ENCODE measurements around the gene R3HDM2.

The R3HDM2 gene

GRCh38 chr12:57462251-57462911 is 31.5 kb upstream of the R3HDM2 start:
- DNase-seq: peak; percentile 93
- H3K9me3 ChIP-seq (ENCODE audit: control insufficient read depth, low read length): no peaks in the 10 kb centered on the region
- no peak overlapping the region for H4K8ac ChIP-seq (ENCODE audit: low read length)
- peak overlapping the region; percentile 23 for H2AFZ ChIP-seq (ENCODE audit: low read depth, low read length)
- no peak overlapping the region for H3K4ac ChIP-seq (ENCODE audit: low read depth in 1 of 2, low read length in 2 of 2)
- H3K9ac ChIP-seq (ENCODE audit: low read length): peak overlapping the region; percentile 55
- no peak overlapping the region for H3K23ac ChIP-seq (ENCODE audit: low read length in 2 of 2)
- H2AK5ac ChIP-seq (ENCODE audit: low read length, severe bottlenecking): no peak overlapping the region
- peak overlapping the region; percentile 57 for H2BK15ac ChIP-seq (ENCODE audit: low read depth, poor library complexity, severe bottlenecking)
- no peaks in the 10 kb centered on the region for H3K36me3 ChIP-seq (ENCODE audit: control insufficient read depth in 1 of 2, insufficient read depth in 2 of 2, low read depth in 1 of 2, low read length in 2 of 2)
- H3K27me3 ChIP-seq (ENCODE audit: control insufficient read depth in 1 of 2, insufficient read depth in 1 of 2, low read length in 2 of 2): peaks cover 24 to 51% of the 10 kb centered on the region in 2 experiments
- peak overlapping the region; percentile 74 for H3K27ac ChIP-seq (ENCODE audit: low read length, poor library complexity, severe bottlenecking)
- peak overlapping the region; percentile 99 for H3K4me2 ChIP-seq (ENCODE audit: low read length, poor library complexity, severe bottlenecking)
- WGBS: under 1% methylated on average over 24 of the region's 28 CpGs
- no peak overlapping the region for H2BK5ac ChIP-seq (ENCODE audit: low read depth, low read length, poor library complexity, severe bottlenecking)
- peak overlapping the region in 1 of 2 experiments; percentile 12 for H2BK12ac ChIP-seq (ENCODE audit: low read length in 2 of 2)
- no peak overlapping the region for H3K14ac ChIP-seq (ENCODE audit: low read length in 2 of 2)
- H3K4me1 ChIP-seq (ENCODE audit: control insufficient read depth, insufficient read depth, low read depth, low read length): peaks cover 12% of the 10 kb centered on the region
- no peak overlapping the region for H4K91ac ChIP-seq (ENCODE audit: low read length)
- H2BK120ac ChIP-seq (ENCODE audit: low read depth, low read length): no peak overlapping the region
- H3K18ac ChIP-seq (ENCODE audit: low read depth in 1 of 2, low read length in 2 of 2): peak overlapping the region; percentile 29 to 97
- H3K4me3 ChIP-seq (ENCODE audit: insufficient read depth in 1 of 2, low read depth in 1 of 2, low read length in 2 of 2): peak overlapping the region; percentile 68 to 82
- peaks cover 2% of the 10 kb centered on the region for H3K79me1 ChIP-seq (replicated peaks; ENCODE audit: low read length, poor library complexity, severe bottlenecking)

- H2BK5ac ChIP-seq (ENCODE audit: low read depth, low read length, poor library complexity, severe bottlenecking): no peak overlapping the region
- no peak overlapping the region for H4K91ac ChIP-seq (ENCODE audit: low read length)
- peak overlapping the region; percentile 19 for H2BK15ac ChIP-seq (ENCODE audit: low read depth, poor library complexity, severe bottlenecking)
- peak overlapping the region; percentile 99 for H3K4me2 ChIP-seq (ENCODE audit: low read length, poor library complexity, severe bottlenecking)
- no peak overlapping the region for H3K27ac ChIP-seq (ENCODE audit: low read length, poor library complexity, severe bottlenecking)
- H3K9ac ChIP-seq (ENCODE audit: low read length): peak overlapping the region; percentile 55
- H3K14ac ChIP-seq (ENCODE audit: low read length in 2 of 2): no peak overlapping the region
- peaks cover 19 to 46% of the 10 kb centered on the region in 2 experiments for H3K27me3 ChIP-seq (ENCODE audit: control insufficient read depth in 1 of 2, insufficient read depth in 1 of 2, low read length in 2 of 2)
- H3K4me1 ChIP-seq (ENCODE audit: control insufficient read depth, insufficient read depth, low read depth, low read length): peaks cover 12% of the 10 kb centered on the region
- H2BK12ac ChIP-seq (ENCODE audit: low read length in 2 of 2): peak overlapping the region; percentile 53 to 80
- WGBS: 0% methylated on average over 6 of the region's 9 CpGs
- H2AFZ ChIP-seq (ENCODE audit: low read depth, low read length): peak overlapping the region; percentile 23
- peak overlapping the region; percentile 75 for H4K8ac ChIP-seq (ENCODE audit: low read length)
- H2AK5ac ChIP-seq (ENCODE audit: low read length, severe bottlenecking): peak overlapping the region; percentile 26
- H3K9me3 ChIP-seq (ENCODE audit: control insufficient read depth, low read length): no peaks in the 10 kb centered on the region
- peak overlapping the region; percentile 68 to 82 for H3K4me3 ChIP-seq (ENCODE audit: insufficient read depth in 1 of 2, low read depth in 1 of 2, low read length in 2 of 2)
- no peak overlapping the region for H3K4ac ChIP-seq (ENCODE audit: low read depth in 1 of 2, low read length in 2 of 2)
- H3K79me1 ChIP-seq (replicated peaks; ENCODE audit: low read length, poor library complexity, severe bottlenecking): peaks cover 2% of the 10 kb centered on the region
- peak overlapping the region; percentile 65 to 97 for H3K18ac ChIP-seq (ENCODE audit: low read depth in 1 of 2, low read length in 2 of 2)
- no peak overlapping the region for H2BK120ac ChIP-seq (ENCODE audit: low read depth, low read length)
- H3K23ac ChIP-seq (ENCODE audit: low read length in 2 of 2): peak overlapping the region in 1 of 2 experiments; percentile 66
- DNase-seq: no peak
- H3K36me3 ChIP-seq (ENCODE audit: control insufficient read depth in 1 of 2, insufficient read depth in 2 of 2, low read depth in 1 of 2, low read length in 2 of 2): no peaks in the 10 kb centered on the region
Measured at GRCh38 chr12:57461917-57462250, 31.0 kb upstream of the R3HDM2 start.

GRCh38 chr12:57461276-57461916 is 30.6 kb upstream of the R3HDM2 start:
- no peak overlapping the region for H2AK5ac ChIP-seq (ENCODE audit: low read length, severe bottlenecking)
- H3K4me3 ChIP-seq (ENCODE audit: insufficient read depth in 1 of 2, low read depth in 1 of 2, low read length in 2 of 2): peak overlapping the region; percentile 68 to 82
- H2BK5ac ChIP-seq (ENCODE audit: low read depth, low read length, poor library complexity, severe bottlenecking): no peak overlapping the region
- no peak overlapping the region for H3K27ac ChIP-seq (ENCODE audit: low read length, poor library complexity, severe bottlenecking)
- H4K91ac ChIP-seq (ENCODE audit: low read length): no peak overlapping the region
- H3K79me1 ChIP-seq (replicated peaks; ENCODE audit: low read length, poor library complexity, severe bottlenecking): peaks cover 2% of the 10 kb centered on the region
- H2BK12ac ChIP-seq (ENCODE audit: low read length in 2 of 2): no peak overlapping the region
- no peak overlapping the region for H3K23ac ChIP-seq (ENCODE audit: low read length in 2 of 2)
- peak overlapping the region; percentile 59 for H3K9ac ChIP-seq (ENCODE audit: low read length)
- no peaks in the 10 kb centered on the region for H3K9me3 ChIP-seq (ENCODE audit: control insufficient read depth, low read length)
- H2BK15ac ChIP-seq (ENCODE audit: low read depth, poor library complexity, severe bottlenecking): no peak overlapping the region
- H4K8ac ChIP-seq (ENCODE audit: low read length): no peak overlapping the region
- WGBS: 0% methylated on average over 6 of the region's 32 CpGs
- H2AFZ ChIP-seq (ENCODE audit: low read depth, low read length): no peak overlapping the region
- H3K27me3 ChIP-seq (ENCODE audit: control insufficient read depth in 1 of 2, insufficient read depth in 1 of 2, low read length in 2 of 2): peaks cover 17 to 46% of the 10 kb centered on the region in 2 experiments
- H3K4me2 ChIP-seq (ENCODE audit: low read length, poor library complexity, severe bottlenecking): peak overlapping the region; percentile 99
- peak overlapping the region; percentile 65 to 97 for H3K18ac ChIP-seq (ENCODE audit: low read depth in 1 of 2, low read length in 2 of 2)
- H3K4ac ChIP-seq (ENCODE audit: low read depth in 1 of 2, low read length in 2 of 2): no peak overlapping the region
- peaks cover 12% of the 10 kb centered on the region for H3K4me1 ChIP-seq (ENCODE audit: control insufficient read depth, insufficient read depth, low read depth, low read length)
- no peaks in the 10 kb centered on the region for H3K36me3 ChIP-seq (ENCODE audit: control insufficient read depth in 1 of 2, insufficient read depth in 2 of 2, low read depth in 1 of 2, low read length in 2 of 2)
- no peak overlapping the region for H3K14ac ChIP-seq (ENCODE audit: low read length in 2 of 2)
- peak; percentile 72 for DNase-seq
- H2BK120ac ChIP-seq (ENCODE audit: low read depth, low read length): no peak overlapping the region

GRCh38 chr12:57460841-57461275 is 30.0 kb upstream of the R3HDM2 start:
- H3K23ac ChIP-seq (ENCODE audit: low read length in 2 of 2): peak overlapping the region in 1 of 2 experiments; percentile 42
- WGBS: 0% methylated on average over 10 of the region's 19 CpGs
- H3K18ac ChIP-seq (ENCODE audit: low read depth in 1 of 2, low read length in 2 of 2): peak overlapping the region in 1 of 2 experiments; percentile 34

More at GRCh38 chr12:57460841-57461275, 30.0 kb upstream of the R3HDM2 start:
- H2BK15ac ChIP-seq (ENCODE audit: low read depth, poor library complexity, severe bottlenecking): no peak overlapping the region
- H3K4me3 ChIP-seq (ENCODE audit: insufficient read depth in 1 of 2, low read depth in 1 of 2, low read length in 2 of 2): peak overlapping the region in 1 of 2 experiments; percentile 42
- no peak overlapping the region for H4K91ac ChIP-seq (ENCODE audit: low read length)
- H3K27me3 ChIP-seq (ENCODE audit: control insufficient read depth in 1 of 2, insufficient read depth in 1 of 2, low read length in 2 of 2): peaks cover 14 to 42% of the 10 kb centered on the region in 2 experiments
- no peak overlapping the region for H2BK120ac ChIP-seq (ENCODE audit: low read depth, low read length)
- H2BK5ac ChIP-seq (ENCODE audit: low read depth, low read length, poor library complexity, severe bottlenecking): no peak overlapping the region
- DNase-seq: no peak
- H3K4ac ChIP-seq (ENCODE audit: low read depth in 1 of 2, low read length in 2 of 2): no peak overlapping the region
- peaks cover 14% of the 10 kb centered on the region for H3K4me1 ChIP-seq (ENCODE audit: control insufficient read depth, insufficient read depth, low read depth, low read length)
- H3K36me3 ChIP-seq (ENCODE audit: control insufficient read depth in 1 of 2, insufficient read depth in 2 of 2, low read depth in 1 of 2, low read length in 2 of 2): no peaks in the 10 kb centered on the region
- H3K9me3 ChIP-seq (ENCODE audit: control insufficient read depth, low read length): no peaks in the 10 kb centered on the region
- no peak overlapping the region for H3K27ac ChIP-seq (ENCODE audit: low read length, poor library complexity, severe bottlenecking)
- peak overlapping the region in 1 of 2 experiments; percentile 39 for H2BK12ac ChIP-seq (ENCODE audit: low read length in 2 of 2)
- peaks cover 2% of the 10 kb centered on the region for H3K79me1 ChIP-seq (replicated peaks; ENCODE audit: low read length, poor library complexity, severe bottlenecking)
- H2AFZ ChIP-seq (ENCODE audit: low read depth, low read length): no peak overlapping the region
- no peak overlapping the region for H3K14ac ChIP-seq (ENCODE audit: low read length in 2 of 2)
- peak overlapping the region; percentile 59 for H3K9ac ChIP-seq (ENCODE audit: low read length)
- H4K8ac ChIP-seq (ENCODE audit: low read length): no peak overlapping the region
- no peak overlapping the region for H2AK5ac ChIP-seq (ENCODE audit: low read length, severe bottlenecking)
- H3K4me2 ChIP-seq (ENCODE audit: low read length, poor library complexity, severe bottlenecking): peak overlapping the region; percentile 99

Data from mesenchymal stem cell (in vitro differentiated cells and primary cell).